ENCODE data around the gene ERLEC1.

The ERLEC1 gene

DNA sequence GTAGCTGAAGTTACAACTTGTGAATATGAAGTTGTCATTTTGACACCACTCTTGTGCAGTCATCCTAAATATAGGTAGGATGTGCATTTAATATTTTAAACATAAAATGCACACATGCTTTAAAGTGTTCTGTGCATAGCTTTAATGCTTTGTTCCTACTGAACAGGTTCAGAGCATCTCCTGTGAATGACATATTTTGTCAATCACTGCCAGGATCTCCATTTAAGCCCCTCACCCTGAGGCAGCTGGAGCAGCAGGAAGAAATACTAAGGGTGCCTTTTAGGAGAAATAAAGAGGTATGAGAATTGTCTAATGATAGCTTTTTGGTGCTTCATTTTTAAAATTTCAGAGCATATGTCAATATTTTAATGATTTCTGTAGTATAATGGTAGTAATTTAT is 14.7 kb downstream of the ERLEC1 start:
- no peak overlapping the region for H2BK15ac ChIP-seq (ENCODE audit: low read length)
- H3K23ac ChIP-seq (ENCODE audit: low read depth, low read length, poor library complexity), result no peak overlapping the region
- H3K4me3 ChIP-seq (ENCODE audit: low read length in 2 of 2), result no peak overlapping the region
- no peak overlapping the region for H3K18ac ChIP-seq (ENCODE audit: low read length)
- no peak overlapping the region for H2AK5ac ChIP-seq (ENCODE audit: low read depth, low read length)
- no peak overlapping the region for H4K8ac ChIP-seq (ENCODE audit: low read depth, low read length)
- H2BK12ac ChIP-seq (ENCODE audit: low read length), result no peak overlapping the region
- H3K9me3 ChIP-seq (replicated peaks in 1 of 2; ENCODE audit: control insufficient read depth in 2 of 2, insufficient read depth in 1 of 2, low read depth in 1 of 2, low read length in 2 of 2), result no peaks in the 10 kb centered on the region
- H2BK5ac ChIP-seq (ENCODE audit: low read length), result no peak overlapping the region
- no peak overlapping the region for H2AFZ ChIP-seq (ENCODE audit: low read length)
- no peak overlapping the region for H2BK120ac ChIP-seq (ENCODE audit: low read depth, low read length)
- H3K4me1 ChIP-seq (ENCODE audit: control insufficient read depth in 2 of 2, insufficient read depth in 1 of 2, low read depth in 1 of 2, low read length in 2 of 2), result no peaks in the 10 kb centered on the region
- H3K4me2 ChIP-seq (ENCODE audit: insufficient read depth, low read length, poor library complexity, severe bottlenecking), result no peak overlapping the region
- H3K79me1 ChIP-seq (ENCODE audit: low read depth, low read length), result no peaks in the 10 kb centered on the region
- peaks cover 5 to 96% of the 10 kb centered on the region in 2 donors for H3K36me3 ChIP-seq (replicated peaks in 1 of 2; ENCODE audit: control insufficient read depth in 2 of 2, insufficient read depth in 2 of 2, low read length in 2 of 2)
- H3K9ac ChIP-seq (ENCODE audit: low read depth, low read length, poor library complexity), result no peak overlapping the region
- DNase-seq (ENCODE audit: low spot score), result no peak
- no peak overlapping the region for H3K27ac ChIP-seq (replicated peaks; ENCODE audit: low read length)
- H4K91ac ChIP-seq (ENCODE audit: low read depth, low read length, poor library complexity), result no peak overlapping the region
- H3K4ac ChIP-seq (ENCODE audit: low read length), result no peak overlapping the region
- no peaks in the 10 kb centered on the region for H3K27me3 ChIP-seq (ENCODE audit: control insufficient read depth in 3 of 3, insufficient read depth in 3 of 3, low read depth in 1 of 3, low read length in 3 of 3)
- H3K14ac ChIP-seq (ENCODE audit: low read length), result no peak overlapping the region

DNA sequence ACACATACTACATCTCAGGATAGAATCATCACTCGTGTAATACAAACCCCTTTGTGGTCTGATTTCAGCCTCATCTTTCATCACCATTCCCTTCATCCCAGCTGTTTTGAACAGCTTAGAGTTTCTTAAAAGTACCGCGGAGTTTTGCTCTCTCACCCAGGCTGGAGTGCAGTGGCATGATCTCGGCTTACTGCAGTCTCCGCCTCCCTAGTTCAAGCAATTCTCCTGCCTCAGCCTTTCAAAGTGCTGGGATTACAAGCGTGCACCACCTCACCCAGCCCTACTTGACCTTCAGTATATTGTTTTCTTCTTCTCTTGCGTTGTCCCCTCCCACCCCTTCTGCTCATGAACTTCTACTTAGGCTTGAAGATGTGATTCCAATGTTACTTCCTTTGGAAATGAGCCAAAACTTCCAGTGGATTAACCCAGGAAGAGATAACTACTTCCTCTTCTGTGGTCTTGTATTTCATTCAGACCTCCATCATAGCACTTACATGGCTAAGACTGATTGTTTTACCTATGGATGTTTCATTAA is 15.8 kb downstream of the ERLEC1 start:
- H3K23ac ChIP-seq (ENCODE audit: low read depth, low read length, poor library complexity), result no peak overlapping the region
- H2BK120ac ChIP-seq (ENCODE audit: low read depth, low read length), result no peak overlapping the region
- H3K9ac ChIP-seq (ENCODE audit: low read depth, low read length, poor library complexity), result no peak overlapping the region
- no peak overlapping the region for H2BK12ac ChIP-seq (ENCODE audit: low read length)
- H2BK5ac ChIP-seq (ENCODE audit: low read length), result no peak overlapping the region
- no peak overlapping the region for H3K4me2 ChIP-seq (ENCODE audit: insufficient read depth, low read length, poor library complexity, severe bottlenecking)
- no peak overlapping the region for H4K91ac ChIP-seq (ENCODE audit: low read depth, low read length, poor library complexity)
- no peaks in the 10 kb centered on the region for H3K79me1 ChIP-seq (ENCODE audit: low read depth, low read length)
- H3K27me3 ChIP-seq (ENCODE audit: control insufficient read depth in 3 of 3, insufficient read depth in 3 of 3, low read depth in 1 of 3, low read length in 3 of 3), result no peaks in the 10 kb centered on the region
- H2AK5ac ChIP-seq (ENCODE audit: low read depth, low read length), result no peak overlapping the region
- H3K4me1 ChIP-seq (ENCODE audit: control insufficient read depth in 2 of 2, insufficient read depth in 1 of 2, low read depth in 1 of 2, low read length in 2 of 2), result no peaks in the 10 kb centered on the region
- no CpG with 5 or more reads among the region's 7 CpGs for WGBS, 2 donors (ENCODE audit: extremely low coverage in 2 of 2, insufficient read length in 2 of 2, insufficient replicate concordance in 1 of 2)
- H3K36me3 ChIP-seq (replicated peaks in 1 of 2; ENCODE audit: control insufficient read depth in 2 of 2, insufficient read depth in 2 of 2, low read length in 2 of 2), result peaks cover 5 to 96% of the 10 kb centered on the region in 2 donors
- H3K4ac ChIP-seq (ENCODE audit: low read length), result no peak overlapping the region
- H3K4me3 ChIP-seq (ENCODE audit: low read length in 2 of 2), result no peak overlapping the region
- no peak overlapping the region for H4K8ac ChIP-seq (ENCODE audit: low read depth, low read length)
- no peak overlapping the region for H3K18ac ChIP-seq (ENCODE audit: low read length)
- DNase-seq (ENCODE audit: low spot score), result no peak
- no peak overlapping the region for H2BK15ac ChIP-seq (ENCODE audit: low read length)
- H3K14ac ChIP-seq (ENCODE audit: low read length), result no peak overlapping the region
- H3K27ac ChIP-seq (replicated peaks; ENCODE audit: low read length), result no peak overlapping the region
- no peaks in the 10 kb centered on the region for H3K9me3 ChIP-seq (replicated peaks in 1 of 2; ENCODE audit: control insufficient read depth in 2 of 2, insufficient read depth in 1 of 2, low read depth in 1 of 2, low read length in 2 of 2)
- H2AFZ ChIP-seq (ENCODE audit: low read length), result no peak overlapping the region

DNA sequence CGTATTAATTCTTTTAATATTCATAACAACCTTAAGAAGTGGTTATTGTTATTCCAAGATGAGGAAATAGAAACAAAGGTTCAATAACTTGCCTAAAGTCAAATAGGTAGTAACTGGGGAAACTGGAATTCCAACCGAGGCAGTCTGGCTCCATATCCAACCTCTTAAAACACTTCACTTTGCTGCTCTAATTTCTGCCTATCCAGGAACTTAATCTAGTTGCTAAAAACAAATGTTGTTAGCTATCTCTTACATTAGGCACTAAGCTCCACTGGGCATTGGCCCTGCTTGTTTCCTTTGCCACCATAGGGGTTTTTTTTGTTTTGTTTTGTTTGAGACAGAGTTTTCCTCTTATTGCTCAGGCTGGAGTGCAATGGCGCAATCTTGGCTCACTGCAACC is 24.8 kb downstream of the ERLEC1 start:
- H3K27ac ChIP-seq (replicated peaks; ENCODE audit: low read length), result no peak overlapping the region
- no peak overlapping the region for H3K14ac ChIP-seq (ENCODE audit: low read length)
- H3K23ac ChIP-seq (ENCODE audit: low read depth, low read length, poor library complexity), result no peak overlapping the region
- no peak overlapping the region for H4K91ac ChIP-seq (ENCODE audit: low read depth, low read length, poor library complexity)
- H4K8ac ChIP-seq (ENCODE audit: low read depth, low read length), result no peak overlapping the region
- H3K9ac ChIP-seq (ENCODE audit: low read depth, low read length, poor library complexity), result no peak overlapping the region
- H2AK5ac ChIP-seq (ENCODE audit: low read depth, low read length), result no peak overlapping the region
- H2BK15ac ChIP-seq (ENCODE audit: low read length), result no peak overlapping the region
- no peaks in the 10 kb centered on the region for H3K27me3 ChIP-seq (ENCODE audit: control insufficient read depth in 3 of 3, insufficient read depth in 3 of 3, low read depth in 1 of 3, low read length in 3 of 3)
- peaks cover 2 to 96% of the 10 kb centered on the region in 2 donors for H3K36me3 ChIP-seq (replicated peaks in 1 of 2; ENCODE audit: control insufficient read depth in 2 of 2, insufficient read depth in 2 of 2, low read length in 2 of 2)
- H2BK12ac ChIP-seq (ENCODE audit: low read length), result no peak overlapping the region
- no peak overlapping the region for H2BK5ac ChIP-seq (ENCODE audit: low read length)
- no peak overlapping the region for H3K4me3 ChIP-seq (ENCODE audit: low read length in 2 of 2)
- H2AFZ ChIP-seq (ENCODE audit: low read length), result no peak overlapping the region
- H3K4me1 ChIP-seq (ENCODE audit: control insufficient read depth in 2 of 2, insufficient read depth in 1 of 2, low read depth in 1 of 2, low read length in 2 of 2), result no peaks in the 10 kb centered on the region
- no peak overlapping the region for H3K4ac ChIP-seq (ENCODE audit: low read length)
- DNase-seq (ENCODE audit: low spot score), result no peak
- WGBS, 2 donors (ENCODE audit: extremely low coverage in 2 of 2, insufficient read length in 2 of 2, insufficient replicate concordance in 1 of 2), result no CpG with 5 or more reads among the region's 3 CpGs
- H3K18ac ChIP-seq (ENCODE audit: low read length), result no peak overlapping the region
- H3K79me1 ChIP-seq (ENCODE audit: low read depth, low read length), result no peaks in the 10 kb centered on the region
- no peak overlapping the region for H2BK120ac ChIP-seq (ENCODE audit: low read depth, low read length)
- H3K9me3 ChIP-seq (replicated peaks in 1 of 2; ENCODE audit: control insufficient read depth in 2 of 2, insufficient read depth in 1 of 2, low read depth in 1 of 2, low read length in 2 of 2), result no peaks in the 10 kb centered on the region
- no peak overlapping the region for H3K4me2 ChIP-seq (ENCODE audit: insufficient read depth, low read length, poor library complexity, severe bottlenecking)

DNA sequence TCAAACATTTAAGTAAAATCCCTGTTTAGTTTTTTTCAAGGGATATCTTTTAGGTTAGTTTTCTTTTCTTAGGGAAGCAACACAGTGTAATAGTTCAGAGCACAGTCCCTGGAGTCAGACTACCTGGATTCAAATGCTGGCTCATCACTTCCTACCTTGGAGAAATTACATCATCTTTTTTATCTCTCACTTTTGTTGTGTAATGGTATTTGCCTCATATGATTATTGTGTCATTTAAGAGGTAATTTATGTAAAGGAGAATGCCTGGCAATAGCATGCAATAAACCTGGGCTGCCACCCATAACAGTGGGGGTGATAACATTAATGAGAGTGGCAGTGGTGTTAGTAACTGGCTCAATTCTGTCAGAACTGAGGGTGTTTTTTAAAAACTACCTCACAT is 26.3 kb downstream of the ERLEC1 start:
- no peak overlapping the region for H3K18ac ChIP-seq (ENCODE audit: low read length)
- H3K4me1 ChIP-seq (ENCODE audit: control insufficient read depth in 2 of 2, insufficient read depth in 1 of 2, low read depth in 1 of 2, low read length in 2 of 2), result no peaks in the 10 kb centered on the region
- no peak overlapping the region for H2AK5ac ChIP-seq (ENCODE audit: low read depth, low read length)
- H2BK12ac ChIP-seq (ENCODE audit: low read length), result no peak overlapping the region
- no peak overlapping the region for H3K23ac ChIP-seq (ENCODE audit: low read depth, low read length, poor library complexity)
- no peak overlapping the region for H2BK15ac ChIP-seq (ENCODE audit: low read length)
- no peak overlapping the region for H2BK120ac ChIP-seq (ENCODE audit: low read depth, low read length)
- H4K91ac ChIP-seq (ENCODE audit: low read depth, low read length, poor library complexity), result no peak overlapping the region
- H3K36me3 ChIP-seq (replicated peaks in 1 of 2; ENCODE audit: control insufficient read depth in 2 of 2, insufficient read depth in 2 of 2, low read length in 2 of 2), result peaks cover 2 to 96% of the 10 kb centered on the region in 2 donors
- no peak overlapping the region for H2AFZ ChIP-seq (ENCODE audit: low read length)
- no peak overlapping the region for H3K14ac ChIP-seq (ENCODE audit: low read length)
- no peak overlapping the region for H3K27ac ChIP-seq (replicated peaks; ENCODE audit: low read length)
- no peaks in the 10 kb centered on the region for H3K79me1 ChIP-seq (ENCODE audit: low read depth, low read length)
- H3K4ac ChIP-seq (ENCODE audit: low read length), result no peak overlapping the region
- no peak for DNase-seq (ENCODE audit: low spot score)
- H3K27me3 ChIP-seq (ENCODE audit: control insufficient read depth in 3 of 3, insufficient read depth in 3 of 3, low read depth in 1 of 3, low read length in 3 of 3), result no peaks in the 10 kb centered on the region
- H3K9me3 ChIP-seq (replicated peaks in 1 of 2; ENCODE audit: control insufficient read depth in 2 of 2, insufficient read depth in 1 of 2, low read depth in 1 of 2, low read length in 2 of 2), result no peaks in the 10 kb centered on the region
- H3K4me2 ChIP-seq (ENCODE audit: insufficient read depth, low read length, poor library complexity, severe bottlenecking), result no peak overlapping the region
- H2BK5ac ChIP-seq (ENCODE audit: low read length), result no peak overlapping the region
- H3K9ac ChIP-seq (ENCODE audit: low read depth, low read length, poor library complexity), result no peak overlapping the region
- no peak overlapping the region for H3K4me3 ChIP-seq (ENCODE audit: low read length in 2 of 2)
- H4K8ac ChIP-seq (ENCODE audit: low read depth, low read length), result no peak overlapping the region

All from neuronal stem cell (in vitro differentiated cells).